Vagina (tissue), 2 donors: ENCODE results near the gene TYW5.

Source experiments
- POLR2A ChIP-seq, 2 donors: fragments of 450-650 bp; IDR thresholded peaks; one replicate each; pipeline ENCODE4 v1.6.1; 2017; ENCODE audit warnings: antibody characterized with exemption in 2 of 2, mild to moderate bottlenecking in 2 of 2, moderate library complexity in 2 of 2
- TF ChIP-seq, protein P1 (sequence below), 3 experiments: fragments of 450-650 bp in 2 of 3; fragments of 200-600 bp in 1 of 3; sonication (generic) in 1 of 3; IDR thresholded peaks; one replicate each; pipeline ENCODE4 v1.5.1; 2017 to 2019; ENCODE audit warnings: antibody characterized with exemption in 3 of 3, mild to moderate bottlenecking in 2 of 3, moderate library complexity in 2 of 3

DNA sequence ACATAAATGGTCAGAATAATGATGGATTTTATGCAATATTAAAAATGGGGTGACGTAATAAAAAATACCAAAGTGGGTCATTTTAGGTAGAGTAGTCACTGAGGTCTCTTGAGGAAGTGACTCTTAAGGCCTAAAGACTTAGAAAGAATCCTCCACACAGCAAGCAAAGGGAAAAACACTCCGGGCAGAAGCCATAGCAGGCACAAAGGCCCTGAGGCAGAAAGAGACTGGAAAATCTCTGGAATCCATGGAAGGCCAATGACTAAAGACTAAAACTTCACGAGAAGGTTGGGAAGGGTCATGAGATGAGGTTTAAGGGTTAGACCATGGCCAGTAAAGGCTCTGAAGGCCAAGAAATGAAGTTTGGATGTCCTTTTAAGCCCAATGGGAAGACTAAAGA lies 37.0 kb upstream of the TYW5 start:
- TF ChIP-seq, protein P1, sequence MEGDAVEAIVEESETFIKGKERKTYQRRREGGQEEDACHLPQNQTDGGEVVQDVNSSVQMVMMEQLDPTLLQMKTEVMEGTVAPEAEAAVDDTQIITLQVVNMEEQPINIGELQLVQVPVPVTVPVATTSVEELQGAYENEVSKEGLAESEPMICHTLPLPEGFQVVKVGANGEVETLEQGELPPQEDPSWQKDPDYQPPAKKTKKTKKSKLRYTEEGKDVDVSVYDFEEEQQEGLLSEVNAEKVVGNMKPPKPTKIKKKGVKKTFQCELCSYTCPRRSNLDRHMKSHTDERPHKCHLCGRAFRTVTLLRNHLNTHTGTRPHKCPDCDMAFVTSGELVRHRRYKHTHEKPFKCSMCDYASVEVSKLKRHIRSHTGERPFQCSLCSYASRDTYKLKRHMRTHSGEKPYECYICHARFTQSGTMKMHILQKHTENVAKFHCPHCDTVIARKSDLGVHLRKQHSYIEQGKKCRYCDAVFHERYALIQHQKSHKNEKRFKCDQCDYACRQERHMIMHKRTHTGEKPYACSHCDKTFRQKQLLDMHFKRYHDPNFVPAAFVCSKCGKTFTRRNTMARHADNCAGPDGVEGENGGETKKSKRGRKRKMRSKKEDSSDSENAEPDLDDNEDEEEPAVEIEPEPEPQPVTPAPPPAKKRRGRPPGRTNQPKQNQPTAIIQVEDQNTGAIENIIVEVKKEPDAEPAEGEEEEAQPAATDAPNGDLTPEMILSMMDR (IDR thresholded peaks at IDR 0.05), result no peak
- no peak for TF ChIP-seq POLR2A (IDR thresholded peaks at IDR 0.05)
